HCT116 (cell line): ENCODE measurements around the gene SBK2.

Experiments
- CEBPB ChIP-seq: IDR thresholded peaks from 2 replicates; pipeline ENCODE4 v1.6.1; 2012; ENCODE audit warnings: low read depth
- CTCF ChIP-seq, 3 experiments: fragments of 200-600 bp in 1 of 3; sonication (generic) in 1 of 3; IDR thresholded peaks in 2 of 3; conservative IDR thresholded peaks in 1 of 3; 2 replicates each; pipeline ENCODE4 v1.5.1; 2012 to 2017; ENCODE audit warnings: low read depth in 2 of 3, low read length in 2 of 3, antibody characterized with exemption in 1 of 3, borderline replicate concordance in 1 of 3, control low read depth in 1 of 3, mild to moderate bottlenecking in 1 of 3, mixed read lengths in 1 of 3, mixed run types in 1 of 3, moderate library complexity in 1 of 3; ENCODE audit not compliant: insufficient read depth in 1 of 3
- EZH2 ChIP-seq: fragments of 200-600 bp; sonication (generic); IDR thresholded peaks from 2 replicates; pipeline ENCODE4 v1.6.1; 2017; ENCODE audit warnings: antibody characterized with exemption, mixed run types
- EZH2phosphoT487 ChIP-seq: fragments of 200-600 bp; IDR thresholded peaks from 2 replicates; pipeline ENCODE4 v1.6.1; 2018; ENCODE audit warnings: antibody characterized with exemption, borderline replicate concordance
- FOSL1 ChIP-seq: IDR thresholded peaks from 2 replicates; pipeline ENCODE4 v1.6.1; 2012; ENCODE audit warnings: low read depth
- JUND ChIP-seq: IDR thresholded peaks from 2 replicates; pipeline ENCODE4 v1.6.1; 2012
- MAX ChIP-seq: IDR thresholded peaks from 2 replicates; pipeline ENCODE4 v1.6.1; 2012
- POLR2A ChIP-seq: IDR thresholded peaks from 2 replicates; pipeline ENCODE4 v1.7.0; 2011; ENCODE audit warnings: borderline replicate concordance; ENCODE audit not compliant: insufficient read depth, insufficient read length; ENCODE audit errors: extremely low read depth
- POLR2AphosphoS5 ChIP-seq: IDR thresholded peaks from 2 replicates; pipeline ENCODE4 v1.6.1; 2011; ENCODE audit warnings: mild to moderate bottlenecking, low read depth, low read length, moderate library complexity
- RAD21 ChIP-seq: IDR thresholded peaks from 2 replicates; pipeline ENCODE4 v1.6.1; 2012; ENCODE audit warnings: low read depth, mild to moderate bottlenecking
- REST ChIP-seq: IDR thresholded peaks from 2 replicates; pipeline ENCODE4 v1.6.1; 2012; ENCODE audit warnings: low read depth
- SIN3A ChIP-seq: IDR thresholded peaks from 2 replicates; pipeline ENCODE4 v1.6.1; 2012; ENCODE audit warnings: low read depth
- TCF7L2 ChIP-seq: IDR thresholded peaks from 2 replicates; pipeline ENCODE4 v1.7.0; 2011; ENCODE audit warnings: borderline replicate concordance, inconsistent platforms; ENCODE audit not compliant: insufficient read depth, insufficient read length; ENCODE audit errors: extremely low read depth
- ZNF274 ChIP-seq: fragments of 200-500 bp; sonication (Bioruptor generic); IDR thresholded peaks from 2 replicates; pipeline ENCODE4 v1.6.1; 2014; ENCODE audit warnings: mild to moderate bottlenecking, low read depth, low read length, inconsistent platforms

GRCh38 chr19:55579766-55580621, 43.1 kb upstream of the SBK2 start:
- TF ChIP-seq CTCF (IDR thresholded peaks at IDR 0.05 in 2 of 3, conservative IDR thresholded peaks at IDR 0.05 in 1 of 3; ENCODE audit: borderline replicate concordance in 1 of 3, insufficient read depth in 1 of 3, low read depth in 2 of 3, low read length in 2 of 3) (no peak), POLR2A (no peak), MAX (no peak), SIN3A (no peak), ZNF274 (no peak), JUND (no peak), RAD21 (no peak), TCF7L2 (no peak), EZH2phosphoT487 (no peak), EZH2 (no peak), FOSL1 (no peak), CEBPB (no peak), REST (no peak), POLR2AphosphoS5 (no peak; the same call in 1 of the 2 replicates)
